T-helper 1 cell treated with Interleukin-12 subunit alpha and Interleukin-12 subunit beta and Interleukin-4 antibody, amounts not matched to agents 30 ng/mL and 1 ng/mL, for 36 hours (primary cell): Measurements from ENCODE around the gene P3H2. TPM values are rescaled to one million over a fixed set of nuclear protein-coding genes. Genes with fewer than 3 reads are reported as not detected.

Experiments used
- total RNA-seq: library from RNA; stranded (reverse); gene quantifications from 2 replicates; pipeline ENCODE4 v1.2.3, GENCODE V29; 2022

Gene P3H2
- total RNA-seq, 1 donor from 2014 or later: not detected

Other genes starting within 250 kb of the P3H2 start
- gene CLDN1, start 201.5 kb upstream of the P3H2 start, total RNA-seq: 0.07 and 0.37 TPM in 2 replicates